Epithelial cell of proximal tubule (primary cell): Measurements from ENCODE around the gene FARP2. TPM values are rescaled to one million over a fixed set of nuclear protein-coding genes. Genes with fewer than 3 reads are reported as not detected.
"Not testable (repeated sequence)": the region's sequence is repeated elsewhere in the genome, so short reads cannot be mapped to it uniquely, and the experiment has no call there.

Experiments
- DNase-seq: peaks from one replicate; pipeline ENCODE4 v3.0.0-alpha.2; 2011; ENCODE audit warnings: low read depth
- H3K4me3 ChIP-seq: 2 replicates; pipeline ENCODE4 v1.5.1; 2011; ENCODE audit warnings: low read depth, mild to moderate bottlenecking, low read length
- CTCF ChIP-seq: conservative IDR thresholded peaks from 2 replicates; pipeline ENCODE4 v1.5.1; 2012; ENCODE audit warnings: low read depth, mild to moderate bottlenecking, low read length
- total RNA-seq: library from RNA; depleted of rRNA; stranded (reverse); fragments of >200 nt; gene quantifications from 2 replicates; pipeline ENCODE4 v1.2.3, GENCODE V29; 2015

FARP2 gene
- total RNA-seq, 1 donor from 2014 or later = 34.2 TPM

- H3K4me3 ChIP-seq = no peak overlapping the region
- no peak for DNase-seq
- TF ChIP-seq CTCF = peak; percentile 73
Observed at GRCh38 chr2:241391892-241392665, 36.0 kb downstream of the FARP2 start.

- H3K4me3 ChIP-seq, DNase-seq: not testable (repeated sequence)
Observed at GRCh38 chr2:241392753-241393152, 36.7 kb downstream of the FARP2 start.

- no peak overlapping the region for H3K4me3 ChIP-seq
- TF ChIP-seq CTCF = no peak
- no peak for DNase-seq
Observed at GRCh38 chr2:241393524-241394196, 37.6 kb downstream of the FARP2 start.

- DNase-seq, H3K4me3 ChIP-seq: not testable (repeated sequence)
Observed at GRCh38 chr2:241396809-241397208, 40.7 kb downstream of the FARP2 start.

GRCh38 chr2:241399941-241400922, 44.1 kb downstream of the FARP2 start:
- no peak for DNase-seq
- TF ChIP-seq CTCF = no peak
- H3K4me3 ChIP-seq = no peak overlapping the region

GRCh38 chr2:241408849-241409248, 52.8 kb downstream of the FARP2 start:
- no peak for TF ChIP-seq CTCF
- no peak overlapping the region for H3K4me3 ChIP-seq
- DNase-seq = no peak

GRCh38 chr2:241410739-241411176, 54.7 kb downstream of the FARP2 start:
- no peak overlapping the region for H3K4me3 ChIP-seq
- TF ChIP-seq CTCF = no peak
- DNase-seq = peak; percentile 12
